ENCODE measurements around the gene TOLLIP.

Gene TOLLIP

GRCh38 chr11:1276041-1276790 lies 33.2 kb downstream of the TOLLIP start:
- no peak overlapping the region for H3K27ac ChIP-seq (replicated peaks)
- no peak overlapping the region for H3K4me3 ChIP-seq (replicated peaks; ENCODE audit: insufficient read depth, low read length)
- H3K27me3 ChIP-seq (ENCODE audit: insufficient read depth, poor library complexity, severe bottlenecking), result no peaks in the 10 kb centered on the region
- no peak for DNase-seq (ENCODE audit: low read depth in 1 of 2, low spot score in 1 of 2)
- TF ChIP-seq, protein P1, sequence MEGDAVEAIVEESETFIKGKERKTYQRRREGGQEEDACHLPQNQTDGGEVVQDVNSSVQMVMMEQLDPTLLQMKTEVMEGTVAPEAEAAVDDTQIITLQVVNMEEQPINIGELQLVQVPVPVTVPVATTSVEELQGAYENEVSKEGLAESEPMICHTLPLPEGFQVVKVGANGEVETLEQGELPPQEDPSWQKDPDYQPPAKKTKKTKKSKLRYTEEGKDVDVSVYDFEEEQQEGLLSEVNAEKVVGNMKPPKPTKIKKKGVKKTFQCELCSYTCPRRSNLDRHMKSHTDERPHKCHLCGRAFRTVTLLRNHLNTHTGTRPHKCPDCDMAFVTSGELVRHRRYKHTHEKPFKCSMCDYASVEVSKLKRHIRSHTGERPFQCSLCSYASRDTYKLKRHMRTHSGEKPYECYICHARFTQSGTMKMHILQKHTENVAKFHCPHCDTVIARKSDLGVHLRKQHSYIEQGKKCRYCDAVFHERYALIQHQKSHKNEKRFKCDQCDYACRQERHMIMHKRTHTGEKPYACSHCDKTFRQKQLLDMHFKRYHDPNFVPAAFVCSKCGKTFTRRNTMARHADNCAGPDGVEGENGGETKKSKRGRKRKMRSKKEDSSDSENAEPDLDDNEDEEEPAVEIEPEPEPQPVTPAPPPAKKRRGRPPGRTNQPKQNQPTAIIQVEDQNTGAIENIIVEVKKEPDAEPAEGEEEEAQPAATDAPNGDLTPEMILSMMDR (IDR thresholded peaks at IDR 0.05; ENCODE audit: insufficient read depth, low read length), result no peak
- TF ChIP-seq POLR2AphosphoS5 (IDR thresholded peaks at IDR 0.05; ENCODE audit: low read depth) (no peak), GABPA (IDR thresholded peaks at IDR 0.05; ENCODE audit: low read depth) (no peak), REST (IDR thresholded peaks at IDR 0.05; ENCODE audit: insufficient replicate concordance, low read depth) (no peak), SPI1 (IDR thresholded peaks at IDR 0.05; ENCODE audit: borderline replicate concordance, low read depth) (no peak)

DNA sequence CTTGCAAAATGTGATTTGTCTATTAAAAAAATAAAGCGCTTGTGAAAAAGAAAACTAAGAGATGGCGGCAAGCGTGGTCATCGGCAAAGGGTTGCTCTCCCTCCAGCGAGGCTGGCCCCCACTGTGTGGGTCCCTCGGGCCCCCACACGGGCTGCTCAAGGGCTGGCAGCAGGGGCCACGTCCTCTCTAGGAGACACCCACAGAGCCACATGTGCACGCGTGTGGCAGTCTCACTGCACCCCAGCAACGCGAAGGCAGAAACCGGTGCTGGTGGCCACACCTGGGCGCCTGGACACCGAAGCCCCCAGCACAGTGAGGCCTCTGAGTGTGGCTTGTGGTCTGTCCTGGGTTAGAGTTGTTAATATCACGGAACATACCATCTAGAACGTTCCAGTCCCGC lies 34.4 kb downstream of the TOLLIP start:
- Histone ChIP-seq H3K27ac (replicated peaks) (no peak overlapping the region), H3K27me3 (ENCODE audit: insufficient read depth, poor library complexity, severe bottlenecking) (no peaks in the 10 kb centered on the region), H3K4me3 (replicated peaks; ENCODE audit: insufficient read depth, low read length) (no peak overlapping the region)
- DNase-seq (ENCODE audit: low read depth in 1 of 2, low spot score in 1 of 2), result no peak
- TF ChIP-seq, protein P1 (IDR thresholded peaks at IDR 0.05; ENCODE audit: insufficient read depth, low read length), result no peak
- TF ChIP-seq POLR2AphosphoS5 (IDR thresholded peaks at IDR 0.05; ENCODE audit: low read depth), result no peak
- TF ChIP-seq SPI1 (IDR thresholded peaks at IDR 0.05; ENCODE audit: borderline replicate concordance, low read depth), result no peak
- no peak for TF ChIP-seq REST (IDR thresholded peaks at IDR 0.05; ENCODE audit: insufficient replicate concordance, low read depth)
- no peak for TF ChIP-seq GABPA (IDR thresholded peaks at IDR 0.05; ENCODE audit: low read depth)

GRCh38 chr11:1274501-1274900 lies 34.9 kb downstream of the TOLLIP start:
- no peak for DNase-seq (ENCODE audit: low read depth in 1 of 2, low spot score in 1 of 2)
- TF ChIP-seq POLR2AphosphoS5 (IDR thresholded peaks at IDR 0.05; ENCODE audit: low read depth) (no peak), SPI1 (IDR thresholded peaks at IDR 0.05; ENCODE audit: borderline replicate concordance, low read depth) (no peak), REST (IDR thresholded peaks at IDR 0.05; ENCODE audit: insufficient replicate concordance, low read depth) (no peak), GABPA (IDR thresholded peaks at IDR 0.05; ENCODE audit: low read depth) (no peak)
- TF ChIP-seq, protein P1 (IDR thresholded peaks at IDR 0.05; ENCODE audit: insufficient read depth, low read length), result no peak
- Histone ChIP-seq H3K4me3 (replicated peaks; ENCODE audit: insufficient read depth, low read length) (no peak overlapping the region), H3K27ac (replicated peaks) (no peak overlapping the region), H3K27me3 (ENCODE audit: insufficient read depth, poor library complexity, severe bottlenecking) (no peaks in the 10 kb centered on the region)
